Measurements from ENCODE around the gene IRGC.

The IRGC gene

GRCh38 chr19:43721469-43722048, 5.7 kb downstream of the IRGC start:
- FAIRE-seq (no peak), DNase-seq (ENCODE audit: low spot score) (no peak)

GRCh38 chr19:43723588-43723987, 7.7 kb downstream of the IRGC start:
- DNase-seq (ENCODE audit: low spot score), result no peak
- FAIRE-seq, result no peak

GRCh38 chr19:43724896-43725295, 9.0 kb downstream of the IRGC start:
- DNase-seq (ENCODE audit: low spot score) (no peak), FAIRE-seq (no peak)

DNA sequence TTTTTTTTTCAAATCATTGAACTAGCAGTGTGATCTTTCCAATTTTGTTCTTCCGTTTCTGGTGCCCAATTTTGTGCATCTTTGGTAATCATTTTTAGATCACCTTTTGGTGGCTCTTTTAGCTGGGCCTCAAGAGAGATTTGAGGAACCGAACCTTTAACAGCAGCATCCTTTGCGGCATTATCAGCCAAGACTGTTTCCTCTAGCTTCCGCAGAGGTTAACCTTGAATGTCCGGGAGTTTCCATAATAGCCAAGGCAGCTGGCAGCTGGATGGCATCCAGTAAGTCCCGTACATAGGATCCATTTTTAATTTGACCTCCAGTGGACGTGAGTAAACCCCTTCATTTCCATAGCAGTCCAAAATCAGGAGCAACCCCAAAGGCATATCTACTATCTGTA, 9.6 kb downstream of the IRGC start:
- DNase-seq (ENCODE audit: low spot score), result no peak
- FAIRE-seq, result no peak

GRCh38 chr19:43726736-43727592, 11.1 kb downstream of the IRGC start:
- no peak for DNase-seq (ENCODE audit: low spot score)
- peak; percentile 42 for FAIRE-seq

DNA sequence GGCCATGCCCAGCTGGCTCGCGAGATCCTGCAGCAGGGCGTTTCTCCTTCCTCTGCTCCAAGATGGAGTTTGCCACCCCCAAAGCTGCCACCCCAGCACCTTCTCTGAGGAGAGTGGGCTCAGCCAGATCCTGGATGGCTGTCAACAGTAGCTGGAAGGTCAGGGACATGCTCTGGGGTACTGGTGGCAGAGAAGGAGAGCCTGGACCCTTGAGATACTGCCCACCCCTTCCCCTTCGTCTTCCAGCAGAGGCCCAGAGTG, 11.6 kb downstream of the IRGC start:
- no peak for DNase-seq (ENCODE audit: low spot score)
- FAIRE-seq, result no peak

DNA sequence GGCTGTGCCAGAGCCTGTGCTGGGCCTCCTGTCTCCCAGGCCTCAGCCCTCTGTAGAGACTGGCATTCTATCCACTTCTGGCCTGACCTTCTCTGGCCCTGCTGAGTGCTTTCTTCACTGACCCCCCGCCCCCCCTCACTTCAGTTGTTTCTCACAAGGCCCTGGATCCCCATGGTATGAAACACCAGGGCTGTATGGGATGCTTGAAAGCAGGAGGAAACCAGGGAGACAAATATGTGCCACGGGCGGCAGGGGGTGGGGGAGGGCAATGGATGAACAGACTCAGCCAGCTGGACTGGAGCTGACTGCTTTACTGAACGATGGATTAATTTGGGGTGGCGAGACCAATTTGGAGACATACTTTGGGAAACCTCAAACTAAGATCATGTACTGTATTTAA, 14.0 kb downstream of the IRGC start:
- FAIRE-seq (no peak), DNase-seq (ENCODE audit: low spot score) (no peak)

DNA sequence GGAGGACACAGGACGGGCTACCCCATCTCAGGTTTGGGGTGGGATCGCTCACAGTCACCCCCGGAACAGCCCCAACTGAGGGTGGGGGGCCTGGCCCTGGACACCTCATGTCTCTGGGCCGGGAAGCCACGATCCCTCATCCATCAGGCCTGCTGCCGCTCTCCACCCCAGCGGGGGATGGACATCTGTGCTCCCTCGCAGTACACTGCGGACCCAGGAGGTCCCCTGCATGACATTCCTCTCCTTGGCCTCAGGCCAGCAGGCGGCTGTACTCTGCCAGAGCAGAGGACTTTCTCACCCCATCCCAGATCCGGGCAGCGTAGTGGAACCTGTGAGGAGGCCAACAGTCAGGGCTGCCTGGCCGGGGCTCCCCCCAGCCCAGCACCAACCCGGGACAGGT, 15.5 kb downstream of the IRGC start:
- DNase-seq (ENCODE audit: low spot score) (no peak), FAIRE-seq (no peak)

DNA sequence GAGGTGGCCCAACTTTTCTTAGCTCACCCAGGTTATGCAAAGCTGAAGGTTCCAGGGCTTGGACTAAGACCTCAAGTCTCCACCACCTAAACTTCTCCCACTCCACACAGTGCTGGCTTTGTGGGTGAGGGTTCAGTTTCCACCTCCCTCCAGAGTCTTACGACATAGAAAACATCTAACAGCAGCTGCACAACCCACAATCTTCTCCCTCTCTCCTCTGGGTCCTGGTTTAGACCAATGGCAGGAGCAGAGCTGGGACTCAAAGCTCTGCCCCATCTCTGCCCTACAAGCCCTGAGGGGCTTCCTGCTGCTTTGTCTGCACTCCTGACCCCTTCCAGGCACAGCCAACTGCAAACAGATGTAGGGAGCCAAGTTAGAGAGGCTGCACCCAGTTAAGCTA, 16.0 kb downstream of the IRGC start:
- no peak for FAIRE-seq
- DNase-seq (ENCODE audit: low spot score), result no peak

GRCh38 chr19:43735013-43735412, 19.1 kb downstream of the IRGC start:
- DNase-seq (ENCODE audit: low spot score) (no peak), FAIRE-seq (no peak)

- no peak for DNase-seq (ENCODE audit: low spot score)
- FAIRE-seq, result no peak
These were observed 20.1 kb downstream of the IRGC start for GRCh38 chr19:43735957-43736356.

GRCh38 chr19:43738780-43739211, 22.9 kb downstream of the IRGC start:
- no peak for DNase-seq (ENCODE audit: low spot score)
- no peak for FAIRE-seq

DNA sequence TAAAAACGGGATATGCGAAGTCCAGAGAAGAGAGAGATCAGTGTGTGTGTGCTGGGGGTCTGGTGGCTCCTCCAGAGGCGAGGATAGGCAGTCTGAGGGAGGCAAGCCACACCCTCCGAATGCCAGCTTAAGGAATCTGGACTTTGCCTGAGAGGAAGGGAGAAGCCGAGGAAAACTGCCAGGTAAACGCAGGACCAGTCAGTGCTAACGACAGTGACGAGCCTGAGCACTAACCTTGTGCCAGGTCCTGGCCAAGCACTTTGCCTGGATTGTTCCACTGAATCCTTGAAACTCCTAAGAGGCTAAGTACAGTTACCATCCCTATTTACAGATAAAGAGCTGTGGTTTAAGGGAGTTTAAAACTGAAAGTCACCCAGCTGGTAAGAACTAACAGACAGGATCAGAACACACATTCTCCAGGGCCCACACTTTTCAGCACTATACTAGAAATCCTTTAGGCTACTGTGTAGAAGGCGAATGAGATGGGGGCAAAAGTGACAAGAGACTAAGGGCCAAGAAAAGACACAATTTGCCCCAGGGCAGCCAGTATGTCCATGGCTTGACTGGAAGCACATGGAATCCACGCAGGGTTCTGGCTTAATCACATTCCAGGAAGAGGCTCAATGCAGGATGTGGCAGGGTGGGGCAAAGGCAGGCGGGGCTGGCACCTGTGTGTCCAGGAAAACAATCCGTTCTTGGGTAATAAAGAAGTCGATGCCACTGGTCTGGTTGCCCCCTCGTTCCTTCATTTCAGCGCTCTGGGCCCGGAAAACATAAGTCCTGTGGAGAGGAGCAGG, 23.8 kb downstream of the IRGC start:
- FAIRE-seq (no peak), DNase-seq (ENCODE audit: low spot score) (no peak)

DNA sequence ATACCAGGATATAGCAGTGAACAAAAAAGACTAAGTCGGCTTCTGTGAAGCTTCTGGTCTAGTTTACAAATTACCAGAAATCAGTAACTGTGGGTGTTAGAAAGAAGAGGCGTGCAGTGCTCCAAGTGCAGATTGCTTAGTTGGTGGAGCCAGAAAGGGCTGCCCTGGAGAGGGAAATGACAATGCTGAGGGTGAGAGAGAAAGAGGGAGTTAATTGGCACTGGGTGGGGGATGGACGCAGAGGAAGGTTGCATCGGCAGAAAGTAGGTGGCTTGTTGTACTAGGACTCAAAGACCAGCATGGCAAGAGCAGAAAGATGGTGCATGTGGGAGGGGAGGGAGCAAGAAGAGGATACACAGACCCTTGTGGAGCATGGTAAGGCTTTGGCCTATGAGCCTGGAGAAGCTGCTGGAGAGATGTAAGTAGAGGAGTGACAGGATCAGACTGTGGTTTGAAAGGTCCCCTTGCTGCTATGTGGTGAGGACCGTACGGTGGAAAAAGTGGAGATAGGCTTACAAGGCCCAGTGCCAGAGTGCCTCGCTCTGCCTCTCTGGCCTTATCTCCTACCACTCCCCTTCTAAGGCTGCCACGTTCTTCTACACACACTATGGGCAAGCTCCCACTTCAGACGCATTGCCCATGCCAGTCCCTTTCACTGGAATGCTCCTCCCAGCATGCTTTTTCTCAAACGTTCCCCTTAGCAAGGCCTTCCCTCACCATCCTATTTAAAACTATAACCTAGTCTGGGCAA, 25.4 kb downstream of the IRGC start:
- FAIRE-seq, result no peak

GRCh38 chr19:43743059-43743458, 27.2 kb downstream of the IRGC start:
- no peak for FAIRE-seq

More for the DNA sequence above, 25.4 kb downstream of the IRGC start:
- DNase-seq (ENCODE audit: low spot score), result no peak

DNA sequence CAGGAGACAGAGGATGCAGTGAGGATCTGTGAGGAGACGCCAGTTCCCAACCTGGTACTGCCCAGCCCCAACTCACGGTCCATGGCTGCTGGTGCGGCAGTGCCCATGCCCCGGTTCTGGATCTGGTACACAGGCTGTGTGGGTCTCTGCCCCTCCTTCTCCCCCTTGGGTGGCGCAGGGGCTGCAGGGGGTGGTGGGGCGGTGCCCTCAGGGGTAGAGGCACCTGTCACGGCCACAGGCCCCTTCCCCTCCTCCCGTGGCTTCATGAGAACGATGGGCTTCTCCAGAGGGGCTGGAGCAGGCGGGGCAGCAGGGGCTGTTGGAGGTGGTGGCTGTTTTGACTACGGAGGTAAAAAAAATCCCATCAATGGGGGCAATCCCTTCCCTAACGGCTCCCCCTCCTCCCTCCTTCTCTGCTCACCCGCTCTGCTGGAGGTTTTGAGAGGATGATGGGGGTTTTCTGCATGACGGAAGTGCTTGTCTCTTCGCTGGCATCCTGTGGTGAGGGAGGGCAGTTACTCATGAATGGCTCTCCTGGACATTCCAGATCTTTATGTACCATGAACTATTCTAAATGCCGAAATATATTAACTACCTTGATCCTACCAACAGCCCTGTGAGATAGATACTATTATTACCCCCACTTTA, 31.8 kb downstream of the IRGC start:
- no peak for FAIRE-seq
- no peak for DNase-seq (ENCODE audit: low spot score)

More at GRCh38 chr19:43743059-43743458, 27.2 kb downstream of the IRGC start:
- no peak for DNase-seq (ENCODE audit: low spot score)

DNA sequence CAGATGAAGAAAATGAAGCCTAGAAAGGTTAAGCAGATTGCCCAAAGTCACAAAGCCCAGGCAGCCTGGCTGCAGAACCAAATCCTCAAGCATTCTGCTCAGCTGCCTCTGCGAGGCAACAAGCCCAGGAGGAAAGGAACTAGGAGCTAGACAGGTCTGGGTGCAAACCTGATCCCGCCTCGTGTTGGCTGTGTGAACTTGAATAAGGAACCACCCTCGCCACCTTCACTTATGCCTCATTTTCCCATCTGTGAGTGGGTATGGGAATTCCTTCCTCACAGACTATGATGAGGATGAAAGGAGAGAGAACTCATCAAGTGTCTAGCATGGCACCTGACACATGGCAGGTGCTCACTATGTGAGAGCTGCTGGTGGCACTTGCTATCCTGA, 32.3 kb downstream of the IRGC start:
- no peak for DNase-seq (ENCODE audit: low spot score)
- no peak for FAIRE-seq

GRCh38 chr19:43748685-43749084, 32.8 kb downstream of the IRGC start:
- no peak for DNase-seq (ENCODE audit: low spot score)
- FAIRE-seq, result no peak

DNA sequence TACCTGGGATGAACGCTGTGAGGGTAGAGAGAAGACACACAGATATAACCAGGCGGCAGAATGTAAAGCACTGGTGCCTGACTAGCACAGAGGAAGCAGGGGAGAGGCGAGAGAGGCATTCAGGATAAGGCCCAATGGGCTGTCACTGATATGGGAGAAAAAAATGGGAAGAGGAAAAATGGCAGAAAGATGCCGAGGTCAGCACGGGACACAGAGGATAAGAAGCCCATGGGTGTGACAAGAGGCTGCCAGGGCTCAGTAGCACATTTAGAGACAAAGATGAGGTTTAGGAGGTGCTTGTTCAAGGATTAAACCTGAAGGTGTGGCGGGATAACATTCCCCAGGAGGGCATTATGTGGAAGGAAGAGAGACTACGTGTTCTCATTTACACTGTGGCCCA, 33.3 kb downstream of the IRGC start:
- no peak for FAIRE-seq
- DNase-seq (ENCODE audit: low spot score), result no peak

DNA sequence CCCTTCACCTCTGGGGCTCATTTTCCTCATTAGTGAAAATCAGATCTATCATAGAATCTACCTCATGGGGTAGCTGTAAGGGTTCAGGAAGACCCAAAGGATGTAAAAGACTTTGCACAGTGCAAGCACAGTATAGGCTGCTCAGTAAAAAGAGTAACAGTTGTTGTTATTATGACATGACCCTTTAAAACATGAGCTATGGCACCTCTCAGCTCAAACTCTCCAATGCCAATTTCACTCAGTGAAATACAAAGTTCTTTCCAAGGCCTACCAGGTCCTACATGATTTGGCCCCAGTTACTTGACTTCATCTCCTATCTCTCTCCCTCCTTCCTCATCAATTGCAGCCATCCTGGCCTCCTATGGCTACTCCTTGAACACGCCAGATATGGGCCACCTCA, 34.0 kb downstream of the IRGC start:
- no peak for FAIRE-seq
- DNase-seq (ENCODE audit: low spot score), result no peak

GRCh38 chr19:43751466-43752220, 35.8 kb downstream of the IRGC start:
- DNase-seq (ENCODE audit: low spot score), result no peak
- no peak for FAIRE-seq

Measured in urothelium cell line (cell line).